ENCODE measurements around the gene GRIN2C. TPM values are rescaled to one million over a fixed set of nuclear protein-coding genes. Genes with fewer than 3 reads are reported as not detected.

GRIN2C gene
- total and polyA plus RNA-seq, 2 of the 4 experiments (the other 2 are of a cell fraction): 0.22 TPM; not detected in 1

DNA sequence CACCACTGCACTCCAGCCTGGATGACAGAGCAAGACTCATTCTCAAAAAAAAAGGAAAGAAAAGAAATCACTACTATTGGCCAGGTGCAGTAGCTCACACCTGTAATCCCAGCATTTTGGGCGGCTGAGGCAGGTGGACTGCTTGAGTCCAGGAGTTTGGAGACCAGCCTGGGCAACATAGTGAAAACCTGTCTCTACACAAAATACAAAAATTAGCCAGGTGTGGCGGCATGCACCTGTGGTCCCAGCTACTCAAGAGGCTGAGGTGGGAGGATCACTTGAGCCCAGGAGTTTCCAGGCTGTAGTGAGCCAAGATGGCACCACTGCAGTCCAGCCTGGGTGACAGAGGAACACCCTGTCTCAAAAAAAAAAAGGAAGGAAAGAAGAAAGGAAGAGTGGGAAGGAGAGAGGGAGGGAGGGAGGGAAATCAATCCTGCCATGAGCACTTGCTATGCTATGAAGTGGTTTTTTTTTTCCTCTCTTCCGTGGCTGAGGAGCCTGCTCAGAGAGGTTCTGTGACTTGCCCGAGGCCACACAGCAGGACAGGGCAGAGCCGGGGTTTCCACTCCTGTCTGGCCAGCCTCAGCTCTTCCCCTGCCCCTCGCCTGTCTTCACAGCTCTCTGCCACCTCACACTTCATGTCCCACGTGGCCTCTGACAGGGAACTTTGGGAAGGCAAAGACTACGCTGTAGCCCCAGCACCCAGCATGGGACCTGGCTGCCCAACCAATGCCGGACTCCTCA, 10.9 kb downstream of the GRIN2C start:
- Histone ChIP-seq H3K27me3 (ENCODE audit: control insufficient read depth, insufficient read depth, low read length) (peaks cover 30% of the 10 kb centered on the region), H3K23ac (ENCODE audit: low read depth, low read length) (no peak overlapping the region), H3K4me1 (ENCODE audit: control insufficient read depth, insufficient read depth, low read length) (no peaks in the 10 kb centered on the region), H3K14ac (replicated peaks; ENCODE audit: low read depth, low read length) (no peak overlapping the region), H3K4ac (ENCODE audit: low read depth, low read length) (no peak overlapping the region), H2AK5ac (ENCODE audit: low read depth, low read length) (no peak overlapping the region), H2AFZ (replicated peaks; ENCODE audit: low read length, poor library complexity) (no peak overlapping the region), H3K4me2 (ENCODE audit: low read depth, low read length) (no peak overlapping the region), H3K79me1 (ENCODE audit: low read depth in 1 of 2, low read length in 2 of 2) (no peaks in the 10 kb centered on the region), H3K18ac (ENCODE audit: low read depth, low read length) (no peak overlapping the region), H3K4me3 (ENCODE audit: insufficient read depth, low read depth, low read length) (no peak overlapping the region), H4K20me1 (ENCODE audit: insufficient read depth, low read length) (no peaks in the 10 kb centered on the region), H2BK20ac (ENCODE audit: low read depth, low read length) (no peak overlapping the region), H3K27ac (ENCODE audit: insufficient read depth, low read length) (no peak overlapping the region), H3K56ac (ENCODE audit: extremely low read depth, insufficient read depth, low read length) (no peak overlapping the region), H3K9me1 (ENCODE audit: insufficient read depth, low read length) (no peaks in the 10 kb centered on the region), H3K9ac (ENCODE audit: low read depth, low read length) (no peak overlapping the region), H2BK15ac (ENCODE audit: low read depth, low read length) (no peak overlapping the region), H4K5ac (ENCODE audit: low read depth, low read length) (no peak overlapping the region), H2BK5ac (ENCODE audit: low read depth, low read length, poor library complexity, severe bottlenecking) (no peak overlapping the region), H4K8ac (ENCODE audit: low read depth in 2 of 2, low read length in 2 of 2) (no peak overlapping the region), H4K91ac (ENCODE audit: insufficient read depth, low read depth, low read length) (no peak overlapping the region), H2BK120ac (ENCODE audit: low read depth, low read length) (no peak overlapping the region), H3K36me3 (ENCODE audit: control insufficient read depth, insufficient read depth, low read length) (no peaks in the 10 kb centered on the region), H2AK9ac (replicated peaks; ENCODE audit: low read depth, low read length, poor library complexity) (no peak overlapping the region), H3K9me3 (ENCODE audit: control insufficient read depth, insufficient read depth, low read length) (peaks cover 2% of the 10 kb centered on the region; the same call in 1 of the 2 replicates)
- no peak for ATAC-seq (ENCODE audit: low read depth)
- POLR2A ChIA-PET (ENCODE audit: unreplicated experiment): no interaction called here
- TF ChIP-seq CEBPB (IDR thresholded peaks at IDR 0.05; ENCODE audit: low read depth, low read length): no peak
- TF ChIP-seq RAD21 (IDR thresholded peaks at IDR 0.05; ENCODE audit: low read length): no peak
- TF ChIP-seq BHLHE40 (IDR thresholded peaks at IDR 0.05; ENCODE audit: low read depth, low read length): no peak
- TF ChIP-seq, protein P1, sequence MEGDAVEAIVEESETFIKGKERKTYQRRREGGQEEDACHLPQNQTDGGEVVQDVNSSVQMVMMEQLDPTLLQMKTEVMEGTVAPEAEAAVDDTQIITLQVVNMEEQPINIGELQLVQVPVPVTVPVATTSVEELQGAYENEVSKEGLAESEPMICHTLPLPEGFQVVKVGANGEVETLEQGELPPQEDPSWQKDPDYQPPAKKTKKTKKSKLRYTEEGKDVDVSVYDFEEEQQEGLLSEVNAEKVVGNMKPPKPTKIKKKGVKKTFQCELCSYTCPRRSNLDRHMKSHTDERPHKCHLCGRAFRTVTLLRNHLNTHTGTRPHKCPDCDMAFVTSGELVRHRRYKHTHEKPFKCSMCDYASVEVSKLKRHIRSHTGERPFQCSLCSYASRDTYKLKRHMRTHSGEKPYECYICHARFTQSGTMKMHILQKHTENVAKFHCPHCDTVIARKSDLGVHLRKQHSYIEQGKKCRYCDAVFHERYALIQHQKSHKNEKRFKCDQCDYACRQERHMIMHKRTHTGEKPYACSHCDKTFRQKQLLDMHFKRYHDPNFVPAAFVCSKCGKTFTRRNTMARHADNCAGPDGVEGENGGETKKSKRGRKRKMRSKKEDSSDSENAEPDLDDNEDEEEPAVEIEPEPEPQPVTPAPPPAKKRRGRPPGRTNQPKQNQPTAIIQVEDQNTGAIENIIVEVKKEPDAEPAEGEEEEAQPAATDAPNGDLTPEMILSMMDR (conservative IDR thresholded peaks at IDR 0.05; ENCODE audit: low read depth, low read length): no peak
- no peak for TF ChIP-seq MAFK (IDR thresholded peaks at IDR 0.05; ENCODE audit: low read depth, low read length)
- TF ChIP-seq POLR2A (IDR thresholded peaks at IDR 0.05; ENCODE audit: low read depth, low read length): no peak
- TF ChIP-seq MXI1 (IDR thresholded peaks at IDR 0.05; ENCODE audit: borderline replicate concordance, low read depth, low read length): no peak
- TF ChIP-seq SMC3 (IDR thresholded peaks at IDR 0.05; ENCODE audit: low read depth, low read length): no peak
- TF ChIP-seq FOS (IDR thresholded peaks at IDR 0.05; ENCODE audit: low read depth, low read length): no peak
- TF ChIP-seq MAZ (IDR thresholded peaks at IDR 0.05; ENCODE audit: borderline replicate concordance, low read depth, low read length): no peak
- TF ChIP-seq NFE2L2 (IDR thresholded peaks at IDR 0.05; ENCODE audit: low read depth, low read length): no peak
- TF ChIP-seq RCOR1 (IDR thresholded peaks at IDR 0.05; ENCODE audit: insufficient replicate concordance, low read length): no peak
- TF ChIP-seq, protein P2, sequence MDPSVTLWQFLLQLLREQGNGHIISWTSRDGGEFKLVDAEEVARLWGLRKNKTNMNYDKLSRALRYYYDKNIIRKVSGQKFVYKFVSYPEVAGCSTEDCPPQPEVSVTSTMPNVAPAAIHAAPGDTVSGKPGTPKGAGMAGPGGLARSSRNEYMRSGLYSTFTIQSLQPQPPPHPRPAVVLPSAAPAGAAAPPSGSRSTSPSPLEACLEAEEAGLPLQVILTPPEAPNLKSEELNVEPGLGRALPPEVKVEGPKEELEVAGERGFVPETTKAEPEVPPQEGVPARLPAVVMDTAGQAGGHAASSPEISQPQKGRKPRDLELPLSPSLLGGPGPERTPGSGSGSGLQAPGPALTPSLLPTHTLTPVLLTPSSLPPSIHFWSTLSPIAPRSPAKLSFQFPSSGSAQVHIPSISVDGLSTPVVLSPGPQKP (IDR thresholded peaks at IDR 0.05; ENCODE audit: borderline replicate concordance, low read depth, low read length): no peak
- no peak for TF ChIP-seq CHD1 (IDR thresholded peaks at IDR 0.05; ENCODE audit: low read depth, low read length)
- no peak for TF ChIP-seq RFX5 (IDR thresholded peaks at IDR 0.05; ENCODE audit: low read depth, low read length)
- no TSS peak for BruUV-seq (replicated peaks)
- dilution Hi-C loops (cut with HindIII; ENCODE audit: low sequenced_read_pairs, unreplicated experiment): no loop called here
- CTCF ChIA-PET: no interaction called here
- in situ Hi-C loops (cut with MboI; ENCODE audit: low sequenced_read_pairs): no loop called here
- intact Hi-C loops (cut with micrococcal nuclease): no loop called here
- DNase-seq: no peak
- WGBS, 2 experiments (ENCODE audit: extremely low coverage in 2 of 2, insufficient read length in 1 of 2): no CpG with 5 or more reads among the region's 9 CpGs

All from IMR-90 (cell line).